GM18505 (cell line): ENCODE measurements around the gene RARG.
"Not testable (repeated sequence)": the region's sequence is repeated elsewhere in the genome, so short reads cannot be mapped to it uniquely, and the experiment has no call there.

Source experiments
- ATAC-seq: cut with Tn5 transposase; IDR thresholded peaks from one replicate; pipeline ENCODE4 v1.9.1; 2021; ENCODE audit not compliant: unreplicated experiment
- POLR2A ChIP-seq: IDR thresholded peaks from 4 replicates; pipeline ENCODE4 v1.6.1; 2011; ENCODE audit warnings: borderline replicate concordance; ENCODE audit not compliant: insufficient read depth, insufficient read length; ENCODE audit errors: extremely low read depth

Gene RARG

DNA sequence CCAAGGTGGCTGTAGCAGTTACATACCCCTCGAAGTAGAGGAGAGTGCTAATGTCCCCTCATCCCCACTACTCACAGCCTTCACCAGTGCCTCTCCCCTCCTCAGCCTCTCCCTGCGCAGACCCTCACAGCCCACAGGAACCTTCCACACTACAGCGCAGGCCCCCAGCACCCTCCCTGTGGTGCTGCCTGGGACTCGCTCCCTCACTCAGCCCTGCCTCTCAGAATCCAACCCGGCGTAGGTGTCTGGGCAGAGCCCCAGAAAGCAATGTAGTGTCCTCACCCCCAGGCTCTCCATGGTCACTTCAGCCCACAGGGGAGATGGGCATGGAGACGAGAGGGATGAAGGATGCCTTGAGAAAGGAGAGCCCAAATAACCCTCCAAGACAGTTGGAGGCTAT lies 62.4 kb downstream of the RARG start:
- TF ChIP-seq POLR2A = no peak
- ATAC-seq = no peak

DNA sequence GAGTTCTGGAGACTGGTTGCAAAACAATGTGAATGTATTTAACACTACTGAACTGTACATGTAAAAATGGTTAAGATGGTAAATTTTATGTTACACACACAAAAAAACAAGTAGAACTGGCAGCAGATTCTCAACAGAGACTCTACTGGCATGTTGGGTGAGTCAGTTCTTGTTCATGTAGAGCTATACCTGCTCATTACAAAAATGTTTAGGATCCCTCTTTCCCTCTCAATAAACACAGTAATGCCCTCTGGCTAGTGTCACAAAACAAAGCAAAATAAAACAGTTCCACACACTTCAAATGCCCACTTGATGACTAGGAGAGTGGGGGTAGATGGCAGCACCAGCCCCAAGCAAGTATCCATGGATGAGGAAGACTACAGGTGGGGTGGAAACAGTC lies 65.2 kb downstream of the RARG start:
- no peak for ATAC-seq
- no peak for TF ChIP-seq POLR2A

DNA sequence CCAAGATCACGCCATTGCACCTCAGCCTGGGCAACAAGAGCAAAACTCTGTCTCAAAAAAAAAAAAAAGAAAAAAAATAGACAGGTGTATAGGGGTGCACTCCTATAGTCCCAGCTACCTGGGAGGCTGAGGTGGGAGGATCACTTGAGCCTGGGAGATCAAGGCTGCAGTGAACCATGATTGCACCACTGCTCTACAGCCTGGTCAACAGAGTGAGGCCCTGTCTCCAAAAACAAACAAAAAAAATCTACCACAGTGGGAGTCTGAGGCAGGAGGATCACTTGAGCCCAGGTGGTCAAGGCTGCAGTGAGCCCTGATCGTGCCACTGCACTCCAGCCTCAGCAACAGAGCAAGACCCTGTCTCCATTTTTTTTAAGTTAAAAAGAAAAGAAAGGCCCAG lies 69.0 kb downstream of the RARG start:
- not testable (repeated sequence) for ATAC-seq

DNA sequence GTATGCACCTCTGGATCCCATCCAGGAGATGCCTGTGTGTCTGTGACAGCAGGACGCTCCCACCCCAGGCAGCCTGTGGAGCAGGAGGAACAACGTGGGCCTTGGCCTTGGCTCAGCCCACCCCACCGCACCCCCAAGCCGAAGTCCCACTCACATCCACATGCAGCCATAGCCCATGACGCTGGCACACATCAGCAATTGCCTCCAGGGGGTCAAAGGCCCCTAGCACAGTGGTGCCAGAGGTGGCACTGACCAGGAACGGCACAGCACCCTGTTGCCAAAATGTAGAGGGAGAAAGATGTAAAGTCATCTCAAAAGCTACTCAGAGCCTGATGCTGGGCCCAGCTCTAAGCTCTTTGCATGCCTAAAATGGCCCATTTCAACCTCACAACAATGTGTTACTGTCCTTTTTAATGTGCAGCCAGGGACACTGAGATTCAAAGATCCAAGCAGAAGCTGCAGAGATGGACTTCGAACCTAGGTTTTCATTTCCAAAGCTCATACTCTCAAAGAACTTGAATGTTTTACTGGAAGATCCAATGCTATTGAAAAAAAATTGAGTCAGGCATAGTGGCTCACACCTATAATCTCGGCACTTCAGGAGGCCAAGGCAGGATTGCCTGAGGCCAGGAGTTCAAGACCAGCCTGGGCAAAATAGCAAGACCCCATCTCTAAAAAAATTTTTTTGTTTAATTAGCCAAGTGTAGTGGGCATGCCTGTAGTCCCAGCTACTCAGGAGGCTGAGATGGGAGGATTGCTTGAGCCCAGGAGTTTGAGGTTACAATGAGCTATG lies 70.7 kb downstream of the RARG start:
- no peak for ATAC-seq
- no peak for TF ChIP-seq POLR2A

DNA sequence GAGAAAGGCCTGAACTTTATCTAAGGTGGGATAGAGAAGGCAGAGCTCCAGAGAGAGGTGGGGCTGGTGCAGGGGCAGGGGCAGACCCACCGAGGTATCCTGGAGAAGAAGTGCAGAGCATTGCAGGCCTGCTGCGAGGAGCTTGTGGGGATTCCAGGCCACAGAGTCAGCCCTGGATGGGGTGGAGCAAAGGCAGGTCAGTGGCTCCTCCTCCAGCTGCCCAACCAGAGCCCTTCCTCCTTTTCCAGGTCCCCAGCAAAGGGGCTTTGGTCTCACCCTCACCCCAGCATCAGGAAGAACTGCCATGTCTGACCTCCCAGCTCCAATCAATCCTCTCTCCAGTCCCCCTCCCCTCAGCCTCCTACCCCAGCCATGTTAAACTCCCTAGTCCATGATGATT lies 71.3 kb downstream of the RARG start:
- no peak for ATAC-seq
- TF ChIP-seq POLR2A = no peak
